ENCODE measurements around the gene MYNN.
A peak's percentile ranks its signal among the peaks of the same experiment; 100 is the strongest.

Gene MYNN

GRCh38 chr3:169774186-169774585 lies 990 bp downstream of the MYNN start:
- DNase-seq (ENCODE audit: low read depth in 1 of 2, low spot score in 1 of 2): no peak

GRCh38 chr3:169777822-169778221 lies 4.6 kb downstream of the MYNN start:
- DNase-seq (ENCODE audit: low read depth in 1 of 2, low spot score in 1 of 2): no peak

DNA sequence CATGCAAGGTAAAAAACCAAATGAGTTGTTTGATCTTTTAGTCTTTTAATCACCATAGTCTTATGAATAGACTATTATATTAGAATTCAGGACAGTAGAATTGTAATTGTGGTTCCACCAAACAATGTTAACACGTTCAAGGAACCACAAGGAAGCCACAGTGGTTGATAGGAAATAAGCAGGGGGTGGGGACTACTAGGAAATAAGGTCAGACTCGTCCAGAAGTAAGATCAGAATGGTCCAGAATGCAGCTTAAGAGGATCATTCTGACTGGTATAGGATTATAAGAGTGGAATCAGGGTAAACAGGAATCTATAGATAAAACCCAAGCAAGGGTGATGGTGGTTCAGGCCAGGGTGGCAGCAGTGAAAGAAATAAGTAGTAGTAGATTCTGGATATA lies 7.5 kb downstream of the MYNN start:
- no peak for DNase-seq (ENCODE audit: low read depth in 1 of 2, low spot score in 1 of 2)

DNA sequence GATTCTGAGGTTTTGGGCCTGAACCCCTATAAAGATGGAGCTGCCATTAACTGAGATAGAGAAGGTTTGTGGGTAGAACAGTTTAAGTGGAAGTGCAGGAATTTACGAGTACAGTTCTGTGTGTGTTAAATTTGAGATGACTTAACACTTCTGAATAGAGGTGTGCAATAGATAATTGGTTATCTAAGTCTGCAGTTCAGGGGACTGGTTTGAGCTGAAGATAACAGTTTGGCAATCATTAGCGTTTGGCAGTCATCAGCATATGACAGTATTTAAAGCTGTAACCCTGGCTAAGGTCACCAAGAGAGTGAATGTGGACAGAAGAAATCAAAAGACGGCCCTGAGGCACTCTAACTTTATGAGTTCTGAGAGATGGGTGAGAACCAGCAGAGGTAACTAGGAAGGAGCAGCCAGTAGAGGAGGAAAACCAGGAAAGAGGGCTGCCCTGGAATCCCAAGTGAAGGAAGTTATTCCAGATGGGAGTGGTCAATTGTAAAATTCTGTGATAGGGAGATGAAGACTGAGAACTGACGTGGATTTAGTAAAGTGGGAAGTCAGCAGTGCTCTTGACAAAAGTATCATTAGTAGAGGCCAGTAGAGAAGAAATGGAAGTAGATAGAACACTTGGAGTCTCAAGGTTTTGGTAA lies 8.1 kb downstream of the MYNN start:
- no peak for DNase-seq (ENCODE audit: low read depth in 1 of 2, low spot score in 1 of 2)

GRCh38 chr3:169787120-169787519 lies 13.9 kb downstream of the MYNN start:
- DNase-seq (ENCODE audit: low read depth in 1 of 2, low spot score in 1 of 2): no peak

DNA sequence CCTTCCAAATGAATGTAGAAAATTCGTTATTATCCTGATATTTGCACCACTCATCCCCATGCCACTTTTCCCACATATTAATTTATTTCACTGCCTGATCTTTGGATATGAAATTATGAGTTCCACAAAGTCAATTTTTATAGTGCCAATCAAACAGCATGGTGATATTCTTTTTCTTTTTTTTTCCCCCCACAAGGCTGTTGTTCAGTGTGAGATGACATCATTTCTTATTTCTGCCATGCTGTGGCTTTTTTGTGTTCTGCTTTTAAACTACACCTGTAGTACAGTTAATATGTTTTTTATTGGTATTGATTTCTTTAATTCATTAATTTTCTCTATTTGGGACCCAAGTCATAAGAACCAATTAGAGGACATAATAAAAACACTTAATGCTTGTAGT lies 14.6 kb downstream of the MYNN start:
- DNase-seq (ENCODE audit: low read depth in 1 of 2, low spot score in 1 of 2): no peak

- DNase-seq (ENCODE audit: low read depth in 1 of 2, low spot score in 1 of 2): no peak
Measured at GRCh38 chr3:169790219-169790618, 17.0 kb downstream of the MYNN start.

- DNase-seq (ENCODE audit: low read depth in 1 of 2, low spot score in 1 of 2): no peak
Measured at GRCh38 chr3:169790687-169791429, 17.7 kb downstream of the MYNN start.

DNA sequence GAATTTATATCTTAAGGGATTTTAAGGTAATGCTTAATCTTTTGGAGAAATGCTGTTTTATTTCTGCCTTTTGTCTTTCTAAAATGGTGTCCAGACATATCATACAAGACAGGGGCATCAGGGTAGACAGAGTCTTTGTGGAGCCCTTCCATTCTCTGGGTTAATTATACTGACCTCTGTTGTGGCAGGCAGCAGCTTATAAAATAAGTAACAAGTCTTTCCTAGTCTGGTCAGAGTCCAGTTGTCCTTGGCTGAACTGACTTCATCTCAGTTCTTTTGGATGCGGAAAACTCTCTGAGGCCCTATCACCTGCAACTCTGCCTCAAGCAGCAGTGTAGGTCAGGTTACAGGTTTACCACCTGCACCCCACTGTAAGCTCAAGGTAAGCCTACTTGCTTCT lies 19.2 kb downstream of the MYNN start:
- DNase-seq (ENCODE audit: low read depth in 1 of 2, low spot score in 1 of 2): no peak

GRCh38 chr3:169804681-169805080 lies 31.5 kb downstream of the MYNN start:
- DNase-seq (ENCODE audit: low read depth in 1 of 2, low spot score in 1 of 2): no peak

DNA sequence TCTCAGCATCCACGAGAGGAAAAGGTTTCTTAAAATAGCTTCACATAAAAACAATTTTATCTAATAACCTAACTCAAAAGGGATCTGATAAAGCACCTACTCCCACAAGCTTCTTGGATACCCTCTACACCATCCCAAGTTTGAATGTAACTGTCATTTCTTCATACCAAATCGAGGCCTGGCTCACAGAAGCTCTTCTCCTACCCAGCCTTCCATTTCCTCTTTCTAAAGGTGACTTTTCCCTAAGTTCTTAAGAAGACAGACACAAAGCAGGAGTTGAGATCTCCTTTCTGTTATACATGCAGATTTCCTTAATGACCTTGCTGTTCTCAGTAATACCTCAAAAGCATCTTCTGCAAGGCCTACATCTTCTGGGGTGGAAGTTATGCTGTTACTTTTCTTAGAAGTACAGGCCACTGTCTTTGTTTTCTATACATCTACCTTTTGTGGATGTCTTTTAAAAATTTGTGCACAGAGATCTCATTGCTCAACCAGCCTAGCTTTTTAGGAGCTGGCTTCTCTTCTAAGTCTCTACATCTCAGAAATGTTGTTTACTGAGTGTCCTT lies 36.1 kb downstream of the MYNN start:
- no peak for DNase-seq (ENCODE audit: low read depth in 1 of 2, low spot score in 1 of 2)

DNA sequence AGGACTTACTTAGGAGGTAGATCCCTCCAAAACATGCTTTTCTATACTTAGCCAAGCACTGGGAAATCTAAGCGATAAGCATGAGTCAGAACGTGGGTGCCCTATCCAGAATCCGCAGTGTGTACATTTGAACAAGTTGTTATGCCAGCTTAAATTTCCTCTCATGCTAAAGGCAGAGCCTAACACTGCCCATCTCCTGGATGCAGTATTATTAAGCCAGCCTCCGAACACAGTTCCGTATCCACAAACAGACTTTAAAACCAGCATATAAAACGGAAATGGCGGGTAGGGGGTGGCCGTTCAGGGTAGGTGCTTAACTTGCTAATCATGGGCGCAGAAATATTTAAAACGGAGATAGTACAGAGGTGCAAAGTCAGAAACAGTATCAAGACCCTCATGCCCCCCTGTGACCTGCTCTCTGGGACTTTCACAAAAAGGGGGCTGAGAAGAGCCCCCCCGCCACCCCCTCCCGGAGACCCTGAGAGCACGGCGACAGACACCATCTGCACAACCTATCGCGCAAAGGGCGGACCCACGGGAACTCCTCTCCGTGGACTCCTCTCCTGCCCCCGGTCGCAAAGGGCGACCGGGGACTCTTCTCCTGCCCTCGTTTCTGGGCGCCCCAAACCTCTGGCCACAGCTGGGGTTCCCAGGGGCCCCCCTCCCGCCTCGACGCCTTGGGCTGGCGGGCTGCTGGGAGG lies 38.6 kb downstream of the MYNN start:
- no peak for DNase-seq (ENCODE audit: low read depth in 1 of 2, low spot score in 1 of 2)

- peak; percentile 16 to 50 for DNase-seq (ENCODE audit: low read depth in 1 of 2, low spot score in 1 of 2)
Measured at GRCh38 chr3:169812332-169813235, 39.4 kb downstream of the MYNN start, which contains the start of the genes LRRC34 and LRRIQ4. Gene LRRC34, minus strand, starts transcription at chr3:169812904. Its CDS starts 356 bp downstream, at chr3:169812548. Gene LRRIQ4, plus strand, starts transcription at chr3:169812870. Its CDS starts 9,052 bp downstream, at chr3:169821922.

DNA sequence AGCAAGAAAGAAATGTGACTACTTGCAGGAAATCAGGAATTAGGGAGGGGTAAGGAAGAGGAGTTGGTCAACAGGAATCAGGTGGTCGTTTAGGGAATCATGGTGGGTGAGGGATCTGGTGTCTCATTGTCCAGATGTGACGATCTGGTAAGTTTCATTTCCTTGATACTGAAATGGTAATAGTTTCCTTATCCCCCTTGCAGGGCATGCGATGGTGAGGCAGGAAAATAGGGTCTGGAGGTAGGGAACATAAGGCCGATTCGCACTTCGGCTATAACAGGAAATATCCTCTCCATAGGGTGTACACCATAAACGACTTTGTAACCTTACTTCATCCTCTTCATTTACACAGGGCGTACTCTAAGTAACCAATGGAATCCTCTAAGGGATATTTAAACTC lies 40.1 kb downstream of the MYNN start:
- DNase-seq (ENCODE audit: low read depth in 1 of 2, low spot score in 1 of 2): no peak

DNA sequence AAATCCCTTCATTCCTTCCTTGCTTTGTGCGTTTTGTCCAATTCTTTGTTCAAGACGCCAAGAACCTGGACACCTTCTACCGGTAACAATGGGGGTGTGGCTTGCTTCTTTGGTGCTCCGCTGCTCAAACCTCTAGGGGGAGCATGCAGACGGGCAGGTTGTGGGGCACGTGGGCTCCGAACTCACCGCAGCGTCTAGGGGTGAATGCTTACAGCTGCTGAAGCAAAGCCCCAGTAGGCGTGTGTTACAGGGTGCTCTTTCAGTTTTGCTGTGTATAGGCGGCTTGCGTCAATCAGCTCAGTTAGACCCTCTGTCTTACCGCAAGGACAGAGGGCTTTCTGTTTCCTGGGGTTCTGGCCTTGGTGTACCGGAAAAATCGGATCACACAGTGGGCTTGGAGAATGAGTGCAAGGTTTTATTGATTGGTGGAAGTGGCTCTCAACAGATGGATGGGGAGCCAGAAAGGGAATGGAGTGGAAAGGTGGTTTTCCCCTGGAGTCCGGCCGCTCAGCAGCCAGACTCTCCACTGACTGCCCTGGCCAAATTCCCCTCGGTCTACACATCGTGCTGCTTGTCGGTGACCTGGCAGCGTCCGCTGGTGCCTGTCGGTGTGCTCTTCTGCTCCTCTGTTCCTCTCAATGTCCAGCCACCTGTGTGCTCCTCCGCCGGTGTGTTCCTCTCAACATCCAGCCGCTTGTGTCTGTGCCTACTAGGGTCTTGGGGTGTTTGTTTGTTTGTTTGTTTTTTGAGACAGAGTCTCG lies 40.7 kb downstream of the MYNN start:
- peak; percentile 31 to 50 for DNase-seq (ENCODE audit: low read depth in 1 of 2, low spot score in 1 of 2)

DNA sequence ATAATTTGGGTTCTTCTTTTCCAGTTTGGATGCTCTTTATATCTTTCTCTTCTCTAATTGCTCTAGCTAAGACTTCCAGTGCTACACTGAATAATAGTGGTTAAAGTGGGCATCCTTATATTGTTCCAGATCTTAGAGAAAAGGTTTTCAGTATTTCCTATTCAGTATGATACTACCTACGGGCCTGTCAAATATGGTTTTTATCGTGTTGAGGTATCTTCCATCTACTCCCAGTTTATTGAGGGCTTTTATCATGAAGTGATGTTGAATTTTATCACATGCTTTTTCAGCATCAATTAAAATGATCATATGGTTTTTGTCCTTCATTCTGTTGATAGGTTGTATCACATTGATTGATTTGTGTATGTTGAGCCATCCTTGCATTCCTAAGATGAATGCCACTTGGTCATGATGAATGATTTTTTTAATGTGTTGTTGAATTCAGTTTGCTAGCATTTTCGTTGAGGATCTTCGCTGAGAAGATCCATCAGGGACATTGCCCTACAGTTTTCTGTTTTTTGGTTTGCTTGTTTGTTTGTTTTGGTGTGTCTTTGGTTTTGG lies 42.5 kb downstream of the MYNN start:
- DNase-seq (ENCODE audit: low read depth in 1 of 2, low spot score in 1 of 2): no peak

DNA sequence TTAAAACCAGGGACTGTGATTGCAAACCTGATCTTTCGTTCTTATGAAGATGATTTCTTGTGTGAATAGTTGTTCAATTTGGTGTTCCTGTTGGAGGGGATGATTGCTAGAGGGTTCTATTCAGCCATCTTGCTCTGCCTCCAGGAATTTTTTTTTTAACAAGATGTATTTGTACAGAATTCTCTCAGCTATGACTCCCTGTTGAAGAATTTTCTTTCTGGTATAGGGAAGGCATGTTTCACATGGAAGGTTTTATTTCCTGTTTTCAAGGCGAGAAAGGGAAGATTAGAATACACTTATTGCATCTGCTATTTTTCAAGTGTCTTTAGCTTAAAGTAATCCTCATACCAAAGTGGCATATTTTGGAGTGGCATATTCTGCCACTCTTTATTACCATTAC lies 45.1 kb downstream of the MYNN start:
- DNase-seq (ENCODE audit: low read depth in 1 of 2, low spot score in 1 of 2): no peak

GRCh38 chr3:169822091-169822490 lies 48.9 kb downstream of the MYNN start:
- DNase-seq (ENCODE audit: low read depth in 1 of 2, low spot score in 1 of 2): no peak

DNA sequence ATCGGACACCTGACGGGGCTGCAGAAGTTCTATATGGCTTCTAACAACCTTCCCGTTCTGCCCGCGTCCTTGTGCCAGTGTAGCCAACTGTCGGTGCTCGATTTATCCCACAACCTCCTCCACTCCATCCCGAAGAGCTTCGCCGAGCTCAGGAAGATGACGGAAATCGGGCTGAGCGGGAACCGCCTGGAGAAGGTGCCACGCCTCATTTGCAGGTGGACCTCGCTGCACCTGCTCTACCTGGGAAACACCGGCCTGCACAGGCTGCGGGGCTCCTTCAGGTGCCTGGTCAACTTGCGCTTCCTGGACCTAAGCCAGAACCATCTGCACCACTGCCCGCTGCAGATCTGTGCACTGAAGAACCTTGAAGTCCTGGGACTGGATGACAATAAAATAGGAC lies 49.3 kb downstream of the MYNN start:
- no peak for DNase-seq (ENCODE audit: low read depth in 1 of 2, low spot score in 1 of 2)

DNA sequence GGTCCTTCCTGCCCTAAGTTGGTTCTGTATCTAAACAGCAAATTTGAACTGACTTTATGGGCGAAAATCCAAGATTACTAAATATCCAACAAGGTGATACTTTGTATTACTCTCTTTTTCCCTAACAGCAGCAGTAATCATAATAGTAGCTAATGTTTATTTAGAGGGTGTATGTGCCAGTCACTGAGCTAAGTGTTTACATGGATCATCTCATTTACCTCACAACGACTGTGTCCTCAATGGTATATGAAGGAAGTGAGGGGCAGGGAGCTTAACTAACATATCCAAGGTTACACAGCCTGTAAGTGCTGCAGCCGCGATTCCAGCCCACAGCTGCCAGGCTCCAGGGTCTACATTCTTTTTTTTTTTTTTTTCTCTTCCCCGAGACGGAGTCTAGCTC lies 49.8 kb downstream of the MYNN start:
- DNase-seq (ENCODE audit: low read depth in 1 of 2, low spot score in 1 of 2): no peak
